Natural killer cell (primary cell): ENCODE results near the gene GCSAM. TPM values are rescaled to one million over a fixed set of nuclear protein-coding genes. Genes with fewer than 3 reads are reported as not detected.
A peak's percentile ranks its signal among the peaks of the same experiment; 100 is the strongest.

Experiments
- ATAC-seq, 3 donors: fragments of 150-1000 bp in 2 of 3; fragments of 200-7000 bp in 1 of 3; cut with Tn5 transposase; 1 replicate in 1 of 3; 2 replicates in 2 of 3; pipeline ENCODE4 v1.10.0; 2021; ENCODE audit warnings: mild to moderate bottlenecking in 2 of 3, moderate library complexity in 2 of 3
- DNase-seq, 2 donors: peaks; one replicate each; pipeline versions ENCODE4 v3.0.0 to v3.0.0-alpha.2; 2013 to 2021; ENCODE audit warnings: mixed read lengths in 1 of 2
- H3K27ac ChIP-seq: one replicate; pipeline ENCODE4 v1.5.1; 2013; ENCODE audit warnings: mild to moderate bottlenecking, low read length
- H3K27me3 ChIP-seq: one replicate; pipeline ENCODE4 v1.6.1; 2013; ENCODE audit warnings: low read length; ENCODE audit not compliant: control insufficient read depth, insufficient read depth
- H3K36me3 ChIP-seq: one replicate; pipeline ENCODE4 v1.6.1; 2013; ENCODE audit warnings: low read length; ENCODE audit not compliant: control insufficient read depth, insufficient read depth
- H3K4me1 ChIP-seq: one replicate; pipeline ENCODE4 v1.6.1; 2013; ENCODE audit warnings: low read length; ENCODE audit not compliant: control insufficient read depth, insufficient read depth
- H3K4me3 ChIP-seq: one replicate; pipeline ENCODE4 v1.5.1; 2013; ENCODE audit warnings: low read length
- H3K9me3 ChIP-seq: one replicate; pipeline ENCODE4 v1.6.1; 2013; ENCODE audit warnings: low read length; ENCODE audit not compliant: control insufficient read depth, insufficient read depth
- H3K27ac Mint-ChIP-seq, 2 donors: one replicate each; pipeline ENCODE4 v1.8.0; 2022; ENCODE audit warnings: mild to moderate bottlenecking in 2 of 2, mixed read lengths in 2 of 2, moderate library complexity in 1 of 2
- H3K27me3 Mint-ChIP-seq, 2 donors: one replicate each; pipeline ENCODE4 v1.8.0; 2022; ENCODE audit warnings: low read depth in 2 of 2, mixed read lengths in 2 of 2
- H3K36me3 Mint-ChIP-seq: one replicate; pipeline ENCODE4 v1.8.0; 2022; ENCODE audit warnings: mixed read lengths
- H3K4me1 Mint-ChIP-seq, 2 donors: one replicate each; pipeline ENCODE4 v1.8.0; 2022; ENCODE audit warnings: mixed read lengths in 2 of 2
- H3K4me3 Mint-ChIP-seq: one replicate; pipeline ENCODE4 v1.8.0; 2022; ENCODE audit warnings: mild to moderate bottlenecking, moderate library complexity, mixed read lengths
- H3K9me3 Mint-ChIP-seq, 2 donors: one replicate each; pipeline ENCODE4 v1.8.0; 2022; ENCODE audit warnings: mixed read lengths in 2 of 2
- WGBS: methylation state at CpG from one replicate; pipeline ENCODE4 v1.1.7; 2013; ENCODE audit warnings: missing lambda C conversion rate; ENCODE audit not compliant: insufficient coverage; 5-methylcytosine and 5-hydroxymethylcytosine counted together
- intact Hi-C: fragments of 100-400 bp; cut with micrococcal nuclease; formaldehyde crosslinking; loops from one replicate; pipeline ENCODE4 v1.14.2; 2022
- total RNA-seq, 4 donors: library from RNA; stranded (reverse); fragments of 120-200 nt in 1 of 4; gene quantifications; one replicate each; pipeline versions ENCODE4 v1.2.3 to v1.2.4, GENCODE V29; 2013 to 2022
- TF ChIP-seq, protein P1 (sequence below): fragments of 200-600 bp; IDR thresholded peaks from one replicate; pipeline ENCODE4 v1.8.0; 2022; ENCODE audit warnings: antibody characterized with exemption

The GCSAM gene
- total RNA-seq, 3 donors from 2014 or later (not counting 1 experiment from before 2014, with no cell fraction given), result 0.59 to 3.0 (median 1.1) TPM

DNA sequence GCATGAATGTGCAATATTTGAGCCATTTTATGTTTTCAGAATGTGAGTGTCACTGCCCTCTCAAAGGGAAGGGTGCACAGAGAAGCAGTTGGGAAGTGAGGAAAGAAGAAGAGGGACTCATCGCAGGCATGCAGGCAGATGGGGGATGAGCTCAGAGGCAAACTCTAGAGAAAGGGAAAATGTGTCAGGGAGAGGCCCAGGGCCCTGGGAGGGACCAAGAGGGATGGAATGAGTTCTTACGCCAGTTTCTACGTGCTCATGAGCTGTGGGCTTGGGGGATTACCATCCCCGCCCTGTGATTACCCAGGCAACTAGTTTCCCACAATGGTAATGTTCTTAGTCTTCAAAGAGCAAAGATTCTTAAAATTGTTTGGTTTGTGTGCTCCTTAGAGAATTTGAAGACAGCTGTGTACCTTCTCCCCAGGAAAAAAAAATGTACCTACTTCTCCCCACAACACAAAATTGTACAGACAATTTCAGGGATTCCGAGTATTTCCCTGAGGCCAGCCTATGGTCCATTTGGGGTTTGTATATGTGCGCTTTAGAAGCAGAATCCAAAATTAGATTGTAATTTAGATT is 17.8 kb downstream of the GCSAM start:
- TF ChIP-seq, protein P1, sequence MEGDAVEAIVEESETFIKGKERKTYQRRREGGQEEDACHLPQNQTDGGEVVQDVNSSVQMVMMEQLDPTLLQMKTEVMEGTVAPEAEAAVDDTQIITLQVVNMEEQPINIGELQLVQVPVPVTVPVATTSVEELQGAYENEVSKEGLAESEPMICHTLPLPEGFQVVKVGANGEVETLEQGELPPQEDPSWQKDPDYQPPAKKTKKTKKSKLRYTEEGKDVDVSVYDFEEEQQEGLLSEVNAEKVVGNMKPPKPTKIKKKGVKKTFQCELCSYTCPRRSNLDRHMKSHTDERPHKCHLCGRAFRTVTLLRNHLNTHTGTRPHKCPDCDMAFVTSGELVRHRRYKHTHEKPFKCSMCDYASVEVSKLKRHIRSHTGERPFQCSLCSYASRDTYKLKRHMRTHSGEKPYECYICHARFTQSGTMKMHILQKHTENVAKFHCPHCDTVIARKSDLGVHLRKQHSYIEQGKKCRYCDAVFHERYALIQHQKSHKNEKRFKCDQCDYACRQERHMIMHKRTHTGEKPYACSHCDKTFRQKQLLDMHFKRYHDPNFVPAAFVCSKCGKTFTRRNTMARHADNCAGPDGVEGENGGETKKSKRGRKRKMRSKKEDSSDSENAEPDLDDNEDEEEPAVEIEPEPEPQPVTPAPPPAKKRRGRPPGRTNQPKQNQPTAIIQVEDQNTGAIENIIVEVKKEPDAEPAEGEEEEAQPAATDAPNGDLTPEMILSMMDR, result no peak
- peaks cover 25 to 27% of the 10 kb centered on the region in 2 donors for H3K4me1 Mint-ChIP-seq
- H3K27ac Mint-ChIP-seq, result no peak overlapping the region
- ATAC-seq, result no peak
- Histone ChIP-seq H3K9me3 (no peaks in the 10 kb centered on the region), H3K4me1 (peaks cover 17% of the 10 kb centered on the region), H3K27ac (no peak overlapping the region), H3K4me3 (no peak overlapping the region), H3K27me3 (no peaks in the 10 kb centered on the region), H3K36me3 (no peaks in the 10 kb centered on the region)
- WGBS, result 75% methylated on average over 6 of the region's 6 CpGs
- intact Hi-C loops, result no loop called here
- DNase-seq, result no peak
- no peaks in the 10 kb centered on the region for H3K36me3 Mint-ChIP-seq
- H3K27me3 Mint-ChIP-seq, result peaks cover 0 to 2% of the 10 kb centered on the region in 2 donors
- H3K9me3 Mint-ChIP-seq, result no peaks in the 10 kb centered on the region
- H3K4me3 Mint-ChIP-seq, result no peak overlapping the region

DNA sequence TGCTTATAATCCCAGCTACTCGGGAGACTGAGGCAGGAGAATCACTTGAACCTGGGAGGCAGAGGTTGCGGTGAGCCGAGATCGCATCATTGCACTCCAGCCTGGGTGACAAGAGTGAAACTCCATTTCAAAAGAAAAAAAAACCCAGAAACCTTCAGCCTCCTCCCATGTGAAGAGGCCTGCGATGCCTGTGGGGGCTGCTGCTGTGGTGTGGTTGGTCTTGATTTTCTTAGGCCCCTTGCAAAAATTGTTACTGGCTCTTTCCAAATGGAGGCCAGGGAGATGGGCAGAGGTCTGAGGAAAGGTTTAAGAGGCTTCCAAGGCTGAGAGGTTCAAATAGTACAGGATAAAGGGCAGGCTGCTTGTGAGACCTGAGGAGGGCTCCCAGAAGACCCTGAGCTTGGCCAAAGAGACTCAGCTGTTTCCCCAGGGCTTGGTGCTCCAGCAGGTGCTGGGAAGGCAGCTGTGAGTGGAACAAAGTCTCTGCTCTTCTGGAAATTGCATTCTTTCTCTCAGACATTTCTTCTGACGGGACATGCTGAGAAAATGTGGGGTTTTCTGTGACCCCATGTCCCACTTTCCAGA is 18.4 kb downstream of the GCSAM start:
- Histone ChIP-seq H3K27me3 (no peaks in the 10 kb centered on the region), H3K9me3 (no peaks in the 10 kb centered on the region), H3K36me3 (no peaks in the 10 kb centered on the region), H3K4me1 (peaks cover 13% of the 10 kb centered on the region), H3K4me3 (no peak overlapping the region), H3K27ac (no peak overlapping the region)
- TF ChIP-seq, protein P1, result no peak
- Mint-ChIP-seq H3K36me3 (no peaks in the 10 kb centered on the region), H3K27me3 (peaks cover 0 to 1% of the 10 kb centered on the region in 2 donors), H3K4me3 (no peak overlapping the region), H3K9me3 (no peaks in the 10 kb centered on the region), H3K4me1 (peaks cover 19 to 23% of the 10 kb centered on the region in 2 donors), H3K27ac (no peak overlapping the region)
- 53% methylated on average over 3 of the region's 6 CpGs for WGBS
- no peak for ATAC-seq
- no peak for DNase-seq
- intact Hi-C loops, result no loop called here

DNA sequence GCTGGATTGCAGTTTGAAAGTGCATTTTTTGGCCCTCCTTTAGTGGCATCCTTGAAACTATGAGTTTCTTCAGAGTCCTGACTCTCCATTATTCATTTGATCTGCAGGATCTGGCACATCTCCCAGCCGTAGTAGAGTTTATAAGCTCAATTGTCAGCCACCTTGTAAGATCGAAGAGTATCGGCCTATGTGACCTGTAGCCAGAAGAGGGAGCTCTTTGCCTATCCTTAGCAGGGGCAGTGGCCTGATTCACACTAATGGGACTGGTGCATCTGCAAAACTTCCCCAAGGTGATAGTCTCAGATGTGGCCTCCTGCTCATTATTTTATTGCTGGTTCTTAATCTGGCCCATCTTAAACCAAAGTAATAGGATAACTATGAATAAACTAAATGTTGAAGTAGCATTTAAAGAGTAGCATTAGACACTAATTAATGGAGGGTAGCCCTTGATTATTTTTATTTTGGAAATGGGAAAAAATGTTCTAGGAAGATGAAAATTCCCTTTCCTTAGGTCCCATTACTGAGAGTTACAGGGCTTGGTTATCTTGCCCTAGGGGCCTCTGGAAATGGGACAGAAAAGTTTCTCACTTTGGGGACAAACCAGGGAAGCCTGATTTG is 21.2 kb downstream of the GCSAM start:
- H3K4me1 Mint-ChIP-seq, result peaks cover 10 to 18% of the 10 kb centered on the region in 2 donors
- peaks cover 12% of the 10 kb centered on the region for H3K4me1 ChIP-seq
- TF ChIP-seq, protein P1, result peak; percentile 62
- H3K27ac Mint-ChIP-seq, result no peak overlapping the region
- no peaks in the 10 kb centered on the region for H3K9me3 ChIP-seq
- peak; percentile 81 to 90 (median 87) for ATAC-seq
- WGBS, result 4% methylated on average over 3 of the region's 3 CpGs
- no peaks in the 10 kb centered on the region for H3K9me3 Mint-ChIP-seq
- no peak overlapping the region for H3K4me3 Mint-ChIP-seq
- H3K27ac ChIP-seq, result no peak overlapping the region
- no peaks in the 10 kb centered on the region for H3K27me3 ChIP-seq
- intact Hi-C loops, result loop anchor here (1.0 kb wide), 2 partner anchors 407 to 419 kb away; no protein-coding TSS in a partner anchor
- H3K36me3 ChIP-seq, result no peaks in the 10 kb centered on the region
- no peaks in the 10 kb centered on the region for H3K36me3 Mint-ChIP-seq
- H3K4me3 ChIP-seq, result no peak overlapping the region
- peak; percentile 23 to 86 for DNase-seq
- no peaks in the 10 kb centered on the region for H3K27me3 Mint-ChIP-seq
